ENCODE measurements around the gene MMP25.
"Not testable (repeated sequence)": the region's sequence is repeated elsewhere in the genome, so short reads cannot be mapped to it uniquely, and the experiment has no call there.

The MMP25 gene

GRCh38 chr16:3072148-3072547 lies 25.8 kb downstream of the MMP25 start:
- not testable (repeated sequence) for DNase-seq (ENCODE audit: low spot score); FAIRE-seq

- not testable (repeated sequence) for DNase-seq (ENCODE audit: low spot score)
- peak; percentile 56 for FAIRE-seq
These were observed 26.4 kb downstream of the MMP25 start for GRCh38 chr16:3072576-3073263.

- no peak for FAIRE-seq
- DNase-seq (ENCODE audit: low spot score): no peak
These were observed 27.1 kb downstream of the MMP25 start for GRCh38 chr16:3073448-3073847.

GRCh38 chr16:3074860-3075522 lies 28.6 kb downstream of the MMP25 start:
- FAIRE-seq (no peak), DNase-seq (ENCODE audit: low spot score) (no peak)

- no peak for FAIRE-seq
- no peak for DNase-seq (ENCODE audit: low spot score)
These were observed 29.2 kb downstream of the MMP25 start for GRCh38 chr16:3075523-3075915.

- DNase-seq (ENCODE audit: low spot score); FAIRE-seq: not testable (repeated sequence)
These were observed 29.6 kb downstream of the MMP25 start for GRCh38 chr16:3075946-3076345.

- DNase-seq (ENCODE audit: low spot score) (no peak), FAIRE-seq (no peak)
These were observed 30.2 kb downstream of the MMP25 start for GRCh38 chr16:3076577-3076976.

- no peak for DNase-seq (ENCODE audit: low spot score)
- FAIRE-seq: no peak
These were observed 33.7 kb downstream of the MMP25 start for GRCh38 chr16:3080024-3080423.

GRCh38 chr16:3081957-3082356 lies 35.6 kb downstream of the MMP25 start:
- DNase-seq (ENCODE audit: low spot score); FAIRE-seq: not testable (repeated sequence)

GRCh38 chr16:3083408-3083807 lies 37.0 kb downstream of the MMP25 start:
- DNase-seq (ENCODE audit: low spot score); FAIRE-seq: not testable (repeated sequence)

- no peak for FAIRE-seq
These were observed 38.1 kb downstream of the MMP25 start for GRCh38 chr16:3084491-3084890.

GRCh38 chr16:3084969-3085670 lies 38.8 kb downstream of the MMP25 start:
- FAIRE-seq (no peak), DNase-seq (ENCODE audit: low spot score) (no peak)

More at GRCh38 chr16:3084491-3084890, 38.1 kb downstream of the MMP25 start:
- no peak for DNase-seq (ENCODE audit: low spot score)

GRCh38 chr16:3085868-3086595 lies 39.7 kb downstream of the MMP25 start:
- no peak for DNase-seq (ENCODE audit: low spot score)

GRCh38 chr16:3086596-3087242 lies 40.4 kb downstream of the MMP25 start:
- DNase-seq (ENCODE audit: low spot score) (peak; percentile 57), FAIRE-seq (no peak)

More at GRCh38 chr16:3085868-3086595, 39.7 kb downstream of the MMP25 start:
- FAIRE-seq: no peak

GRCh38 chr16:3087243-3088235 lies 41.2 kb downstream of the MMP25 start:
- DNase-seq (ENCODE audit: low spot score) (no peak), FAIRE-seq (no peak)

- no peak for DNase-seq (ENCODE audit: low spot score)
- FAIRE-seq: no peak
These were observed 42.1 kb downstream of the MMP25 start for GRCh38 chr16:3088450-3088849.

GRCh38 chr16:3088925-3089716 lies 42.8 kb downstream of the MMP25 start:
- no peak for FAIRE-seq
- no peak for DNase-seq (ENCODE audit: low spot score)

- DNase-seq (ENCODE audit: low spot score) (no peak), FAIRE-seq (no peak)
These were observed 43.6 kb downstream of the MMP25 start for GRCh38 chr16:3089717-3090592.
